Inflammatory macrophage treated with lipopolysaccharide for 1 hour (primary cell): Measurements from ENCODE around the gene CKM.

Experiments used
- DNase-seq, 2 donors: peaks; one replicate each; pipeline ENCODE4 v3.0.0-alpha.2; 2020 to 2022

The CKM gene

DNA sequence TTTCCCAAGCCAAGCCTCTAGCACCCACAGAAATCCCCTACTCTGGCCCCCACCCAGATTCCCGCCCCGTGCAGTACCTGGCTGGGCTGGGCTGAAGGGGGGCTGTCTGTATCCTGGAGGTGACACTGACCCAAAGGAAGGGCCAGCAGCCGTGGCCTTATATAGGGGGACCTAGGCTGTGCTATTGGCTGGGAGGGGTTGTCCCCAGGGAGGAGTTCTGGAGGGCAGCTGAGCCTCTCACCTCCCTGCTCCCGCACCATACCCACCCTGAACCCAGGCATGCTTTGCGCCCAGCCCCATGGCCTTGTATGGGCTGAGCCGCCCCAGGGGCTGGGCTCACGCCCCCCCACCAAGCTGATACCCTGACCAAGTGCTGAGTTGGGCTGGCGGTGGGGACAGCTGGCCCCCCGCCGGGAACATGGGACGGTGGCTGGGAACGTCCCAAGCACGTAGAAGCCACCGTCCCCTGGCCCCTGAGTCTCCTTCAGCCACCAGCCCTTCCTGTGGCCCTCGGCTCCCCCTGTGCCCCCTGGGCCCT lies at the start of gene CKM:
CKM (minus strand) TSS at position 132 of the 538 bp plus-strand sequence. CDS start 3,162 bp downstream, outside the sequence.
- no peak for DNase-seq

- peak; percentile 97 to 100 for DNase-seq
Measured at GRCh38 chr19:45370410-45371204, 47.9 kb upstream of the CKM start, which contains the start of gene ERCC2. TSS of gene ERCC2 (minus strand) at chr19:45370573. CDS start at chr19:45370540, 33 bp downstream.

DNA sequence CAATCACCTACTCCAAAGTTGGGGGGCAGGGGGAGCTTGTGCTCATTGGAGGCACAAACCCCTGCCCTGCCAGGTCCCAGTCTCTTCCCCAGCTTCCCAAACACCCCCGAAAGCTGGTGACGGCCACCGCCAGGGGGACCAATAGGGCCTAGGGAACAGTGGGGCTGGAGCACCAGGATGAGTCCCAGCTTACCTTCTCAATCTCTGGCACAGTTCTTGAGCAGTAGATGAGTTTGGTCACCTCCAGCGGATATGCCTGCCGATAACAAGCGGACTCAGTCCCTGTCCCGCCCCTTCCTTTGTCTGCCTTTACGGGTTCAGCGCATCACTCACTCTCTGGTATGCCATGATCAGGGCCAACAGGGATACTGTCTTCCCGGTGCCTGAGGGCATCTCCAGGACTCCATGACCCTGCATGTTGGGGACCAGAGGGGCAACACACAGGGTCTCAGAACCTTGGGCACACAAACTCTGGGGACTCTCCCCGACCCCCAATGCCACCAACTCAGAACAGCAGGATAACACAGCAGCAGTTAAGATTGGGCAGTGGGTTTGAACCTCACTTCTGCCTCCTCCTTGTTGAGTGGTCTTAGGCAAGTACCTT lies 46.2 kb upstream of the CKM start:
- DNase-seq, result no peak

DNA sequence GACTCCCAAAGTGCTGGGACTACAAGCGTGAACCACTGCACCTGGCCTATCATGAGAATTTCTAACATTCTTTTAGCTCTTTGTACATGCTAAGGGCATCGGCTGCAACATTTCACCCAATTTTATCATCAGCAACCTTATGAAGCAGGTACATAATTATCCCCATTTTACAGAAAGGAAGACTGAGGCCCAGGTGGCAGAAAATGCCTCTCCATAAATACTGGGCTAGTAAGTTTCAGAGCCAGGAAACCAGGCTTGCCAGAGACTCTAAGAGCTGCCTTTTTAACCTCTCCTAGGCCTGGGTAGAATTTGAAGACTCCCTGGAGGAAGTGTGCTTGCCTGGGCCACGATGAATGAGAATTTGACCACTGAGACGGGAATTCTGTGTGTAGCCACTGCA lies 45.5 kb upstream of the CKM start:
- no peak for DNase-seq

- DNase-seq, result no peak
Measured at GRCh38 chr19:45364696-45365095, 42.0 kb upstream of the CKM start.

DNA sequence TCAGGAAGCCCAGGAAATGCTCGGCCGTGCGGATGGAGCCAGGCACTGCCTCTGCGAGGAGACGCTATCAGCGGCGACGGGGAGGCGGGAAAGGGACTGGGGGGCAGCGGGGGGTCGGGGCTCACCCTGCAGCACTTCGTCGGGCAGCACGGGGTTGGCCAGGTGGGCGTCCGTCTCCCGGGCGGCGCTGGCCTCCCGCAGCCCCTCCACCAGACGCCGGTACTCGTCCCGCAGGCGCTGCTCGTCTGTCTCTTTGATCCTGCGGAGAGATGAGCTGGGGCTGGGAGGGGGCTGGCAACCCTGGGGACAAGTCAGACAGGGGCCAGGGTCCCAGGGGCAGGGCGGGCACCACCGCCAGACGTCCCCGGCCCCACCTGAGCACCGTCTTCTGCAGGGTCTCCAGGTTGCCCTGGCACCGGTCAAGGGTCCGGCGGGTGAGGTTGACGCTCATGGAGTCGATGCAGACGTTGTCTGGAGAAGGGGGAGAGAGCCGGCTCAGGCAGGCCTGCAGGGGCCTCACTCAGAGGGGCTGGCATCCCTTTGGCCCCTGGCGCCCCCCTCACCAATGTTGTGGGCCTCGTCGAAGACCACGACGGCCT lies 41.3 kb upstream of the CKM start:
- DNase-seq, result no peak

- no peak for DNase-seq
Measured at GRCh38 chr19:45362291-45362690, 39.6 kb upstream of the CKM start.

DNA sequence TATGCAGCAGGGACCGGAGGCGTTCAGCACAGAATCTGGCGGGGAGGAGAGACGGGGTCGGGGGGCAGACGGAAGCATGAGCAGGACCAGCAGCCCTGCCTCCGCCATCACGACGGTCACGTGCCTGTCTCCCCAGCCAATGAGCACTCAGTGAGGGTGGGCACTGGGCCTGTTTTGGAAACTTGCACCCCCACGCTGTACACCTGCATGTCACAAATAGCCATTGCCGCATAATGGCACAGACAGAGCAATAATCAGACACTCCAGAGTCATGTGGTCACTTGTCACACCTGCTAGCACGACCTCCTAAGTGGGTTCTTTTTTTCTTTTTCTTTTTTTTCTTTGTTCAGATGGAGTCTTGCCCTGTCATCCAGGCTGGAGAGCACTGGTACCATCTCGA lies 38.9 kb upstream of the CKM start:
- no peak for DNase-seq

DNA sequence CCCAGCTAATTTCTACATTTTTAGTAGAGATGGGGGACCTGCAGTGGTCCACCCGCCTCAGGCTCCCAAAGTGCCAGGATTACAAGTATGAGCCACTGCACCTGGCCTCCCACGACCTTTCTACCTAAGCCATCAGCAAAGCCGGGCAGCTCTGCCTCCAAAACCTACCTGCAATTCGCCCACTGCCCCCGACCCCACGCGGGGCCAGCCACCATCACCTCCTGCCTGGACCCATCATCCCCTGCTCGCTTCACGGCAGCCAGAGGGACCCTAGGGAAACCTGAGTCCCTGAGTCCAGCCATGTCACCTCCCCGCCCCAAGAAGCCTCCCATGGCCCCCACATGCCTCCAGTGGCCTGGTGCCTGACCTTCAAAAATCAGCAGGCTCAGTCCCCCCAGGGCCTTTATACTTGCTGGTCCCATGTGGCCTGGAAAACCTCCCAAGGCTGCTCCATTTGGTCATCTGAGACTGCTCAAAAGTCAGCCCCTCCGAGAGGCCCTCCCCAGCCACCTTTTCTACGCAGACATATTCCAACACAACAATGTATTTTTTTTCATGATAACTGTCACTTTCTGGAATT lies 35.6 kb upstream of the CKM start:
- no peak for DNase-seq

- no peak for DNase-seq
Measured at GRCh38 chr19:45357445-45357783, 34.7 kb upstream of the CKM start.

DNA sequence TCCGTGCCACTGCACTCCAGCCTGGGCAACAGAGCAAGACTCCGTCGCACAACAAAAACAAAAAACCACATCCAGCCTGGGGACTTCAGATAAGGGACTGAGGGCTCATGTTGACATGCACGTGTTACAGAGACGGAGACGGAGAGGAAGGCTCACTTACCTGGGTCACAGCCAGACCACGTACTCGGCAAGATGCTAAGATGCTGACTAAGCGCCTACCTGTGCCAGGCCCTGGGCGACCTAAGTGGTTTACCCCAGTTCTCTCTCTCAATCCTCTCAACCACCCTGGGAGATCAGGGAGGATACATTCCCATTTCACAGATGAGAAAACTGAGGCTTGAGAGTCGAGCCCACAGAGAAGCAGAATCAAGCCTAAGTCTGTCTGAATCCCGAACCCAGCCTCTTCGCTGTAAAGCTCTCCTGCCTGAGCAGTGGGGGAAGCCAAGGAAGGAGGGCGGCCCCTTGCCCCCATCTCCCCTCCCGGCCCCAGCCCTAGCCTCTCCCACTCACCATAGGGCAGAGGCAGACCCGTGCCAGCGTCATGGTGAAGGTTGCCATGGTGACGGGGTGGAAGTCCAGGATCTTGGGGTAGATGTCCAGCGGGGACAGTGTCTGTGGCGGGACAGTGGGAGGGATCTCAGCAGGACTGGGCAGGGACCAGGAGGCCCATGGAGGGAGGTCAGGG lies 34.2 kb upstream of the CKM start:
- DNase-seq, result no peak

- no peak for DNase-seq
Measured at GRCh38 chr19:45355910-45356309, 33.2 kb upstream of the CKM start.

DNA sequence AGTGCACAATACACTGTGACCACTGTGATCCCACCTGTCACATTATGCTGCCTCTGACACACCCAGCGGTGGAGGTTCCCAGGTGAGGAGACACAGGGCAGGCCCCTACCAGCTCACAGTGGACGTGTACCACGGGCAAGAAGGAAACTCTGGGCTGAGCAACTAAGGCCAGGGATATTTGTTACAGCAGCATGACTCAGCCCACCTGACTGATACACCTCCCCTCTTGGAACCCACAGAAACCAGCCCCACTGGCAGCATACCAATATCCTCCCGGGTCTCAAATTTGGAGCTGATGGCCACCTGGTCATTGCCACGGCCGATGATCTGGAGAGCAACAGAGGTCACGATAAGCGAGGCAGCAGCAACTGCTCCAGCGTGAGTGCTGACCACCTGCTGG lies 32.7 kb upstream of the CKM start:
- no peak for DNase-seq

DNA sequence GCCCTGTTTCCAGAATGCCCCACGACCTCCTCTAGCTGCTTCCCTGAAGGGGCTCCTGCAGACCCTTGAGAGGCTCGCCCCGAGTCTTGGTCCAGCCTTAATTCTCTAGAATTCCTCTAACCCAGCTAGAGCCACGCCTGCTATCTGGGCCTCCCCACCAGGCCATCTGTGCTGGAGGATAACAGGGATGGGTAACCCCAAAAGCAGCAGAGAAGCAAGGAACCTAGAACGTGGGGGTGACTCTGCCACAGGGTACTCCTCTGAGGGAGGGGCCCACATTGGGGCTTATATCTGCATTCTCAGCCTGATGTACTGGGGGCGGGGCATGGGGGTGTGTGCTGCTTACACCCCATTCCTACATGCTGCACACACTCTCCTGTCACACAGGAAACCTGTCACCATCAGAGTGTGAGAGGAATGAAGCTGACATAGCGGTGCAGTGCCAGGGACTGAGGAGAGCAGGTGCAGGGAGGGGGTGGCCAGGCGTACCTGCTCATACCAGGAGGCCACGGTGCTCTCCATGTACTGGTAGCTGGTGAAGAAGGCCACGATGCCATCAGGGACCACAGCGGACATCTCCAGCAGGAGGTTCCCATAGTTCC lies 31.7 kb upstream of the CKM start:
- DNase-seq, result no peak

DNA sequence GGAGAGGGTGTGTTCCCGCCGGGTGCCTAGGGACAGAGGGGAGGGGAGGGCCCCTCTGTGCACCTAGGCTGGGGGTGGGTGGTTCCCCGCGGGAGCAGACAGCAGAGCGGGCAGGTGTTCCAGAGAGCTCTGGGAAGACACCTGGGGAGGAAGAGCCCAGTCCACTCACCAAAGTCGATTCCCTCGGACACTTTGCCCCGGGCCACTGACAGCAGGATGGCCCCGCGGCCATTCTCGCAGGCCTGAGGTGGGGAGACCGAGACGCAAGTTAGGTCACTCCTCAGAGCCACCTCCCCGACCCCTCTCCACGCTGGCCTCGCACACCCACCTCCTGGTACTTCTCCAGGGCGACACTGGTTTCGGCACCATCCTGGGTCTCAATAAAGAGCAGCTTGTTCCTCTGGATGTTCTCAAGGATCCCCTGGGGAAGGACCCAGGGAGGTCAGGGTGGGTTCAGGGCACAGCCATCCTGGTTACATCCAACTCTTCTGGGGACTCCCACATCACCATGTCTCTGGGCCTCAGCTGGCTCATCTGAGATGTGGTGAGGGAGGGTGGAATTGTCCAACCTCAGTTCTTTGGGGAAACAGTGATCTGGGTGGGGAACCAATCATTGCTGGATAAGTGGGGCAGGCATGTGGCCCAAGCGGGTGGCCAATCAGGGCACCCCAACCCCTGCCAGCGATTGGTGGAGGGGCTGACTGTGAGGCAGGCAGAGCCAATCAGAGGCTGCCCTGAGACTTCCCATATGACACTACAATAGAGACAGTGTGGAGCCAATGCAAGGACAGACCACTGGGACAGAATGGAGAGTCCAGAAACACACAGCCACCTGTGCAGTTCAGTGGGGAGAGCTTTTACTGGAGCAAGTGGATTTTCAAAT lies 30.5 kb upstream of the CKM start:
- DNase-seq, result no peak

GRCh38 chr19:45352471-45352870 lies 29.8 kb upstream of the CKM start:
- DNase-seq, result no peak

GRCh38 chr19:45352062-45352461 lies 29.4 kb upstream of the CKM start:
- no peak for DNase-seq

DNA sequence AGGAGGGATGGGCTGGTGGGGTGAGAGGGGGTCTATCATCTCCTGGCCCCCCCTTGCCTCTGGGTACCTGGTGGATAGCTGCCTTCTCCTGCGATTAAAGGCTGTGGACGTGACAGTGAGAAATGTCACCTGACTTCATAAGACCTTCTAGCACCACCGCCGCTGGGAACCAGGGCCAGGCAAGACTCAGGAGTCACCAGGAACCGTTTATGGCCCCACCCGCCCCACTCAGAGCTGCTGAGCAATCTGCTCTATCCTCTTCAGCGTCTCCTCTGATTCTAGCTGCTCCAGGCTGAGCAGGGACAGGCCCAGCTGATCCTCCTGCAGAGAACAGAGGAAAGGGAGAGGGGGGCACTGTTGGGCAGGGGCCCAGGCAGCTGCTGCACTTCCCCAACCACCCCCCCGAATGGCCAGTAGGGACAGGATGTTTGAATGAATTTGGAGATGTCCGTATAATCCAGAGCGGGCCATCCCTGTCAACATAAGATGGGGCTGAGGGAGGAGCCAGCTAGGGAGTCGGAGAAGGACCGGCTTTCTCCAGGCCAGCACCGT lies 28.8 kb upstream of the CKM start:
- no peak for DNase-seq

DNA sequence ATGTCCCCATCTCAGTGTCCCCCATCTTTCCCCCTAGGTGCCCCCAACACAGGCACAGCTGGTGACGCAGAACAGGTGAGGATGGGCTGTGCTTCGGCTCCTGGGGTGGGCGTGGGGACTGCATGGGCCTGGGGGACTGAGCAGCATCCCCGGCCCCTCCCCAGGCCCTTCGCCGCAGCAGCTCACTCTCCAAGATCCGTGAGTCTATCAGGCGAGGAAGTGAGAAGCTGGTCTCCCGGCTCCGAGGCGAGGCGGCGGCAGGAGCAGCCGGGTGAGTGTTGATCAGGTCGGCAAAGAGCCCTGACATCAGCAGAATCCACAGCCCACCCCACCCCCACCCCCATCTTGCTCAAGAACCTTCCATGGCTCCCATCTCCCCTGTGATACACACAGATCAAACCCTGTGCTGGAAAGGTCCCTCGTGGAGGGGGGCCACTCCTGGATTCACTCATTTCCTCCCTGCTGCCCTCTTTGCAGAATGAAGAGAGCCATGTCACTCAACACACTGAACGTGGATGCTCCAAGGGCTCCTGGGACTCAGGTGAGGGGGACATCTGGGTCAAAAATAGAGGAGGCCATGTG lies 27.9 kb upstream of the CKM start:
- no peak for DNase-seq

DNA sequence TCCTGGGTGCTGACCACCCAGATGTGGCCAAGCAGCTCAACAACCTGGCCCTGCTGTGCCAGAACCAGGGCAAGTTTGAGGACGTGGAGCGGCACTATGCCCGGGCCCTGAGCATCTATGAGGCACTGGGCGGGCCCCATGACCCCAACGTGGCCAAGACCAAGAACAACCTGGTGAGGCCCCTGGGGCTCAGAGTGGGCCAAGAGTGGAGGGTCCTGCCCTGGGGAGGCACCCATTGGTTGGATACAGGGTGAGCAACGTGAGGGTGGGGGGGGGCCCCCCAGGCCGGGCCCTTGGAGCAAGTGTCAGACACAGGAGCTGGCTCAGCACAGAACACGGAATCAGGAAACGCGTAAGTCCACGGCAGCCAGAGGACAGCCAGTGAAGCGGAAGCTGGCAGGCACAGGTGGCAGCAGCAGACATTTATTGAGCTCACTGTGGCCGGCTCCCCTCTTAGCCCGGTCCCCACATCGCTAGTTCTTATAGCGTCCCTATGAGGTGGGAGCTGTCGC lies 26.8 kb upstream of the CKM start:
- no peak for DNase-seq

GRCh38 chr19:45349126-45349415 lies 26.4 kb upstream of the CKM start:
- no peak for DNase-seq
